DMS53 (cell line): ENCODE data around the gene LYSMD1.
"Not testable (repeated sequence)": the region's sequence is repeated elsewhere in the genome, so short reads cannot be mapped to it uniquely, and the experiment has no call there.

Experiments
- DNase-seq: peaks from one replicate; lab custom pipeline; 2025; lab: John Stamatoyannopoulos, UW

LYSMD1 gene

GRCh38 chr1:151165738-151166504 is at the start of gene LYSMD1, which contains the start of gene SCNM1:
LYSMD1 (minus strand) TSS chr1:151165902; CDS start chr1:151165258, 644 bp downstream.
SCNM1 (plus strand) TSS chr1:151166144; CDS start chr1:151166153, 9 bp downstream.
- DNase-seq: peak; percentile 99

- DNase-seq: no peak
Measured at GRCh38 chr1:151213560-151213959, 47.9 kb upstream of the LYSMD1 start.

- DNase-seq: no peak
Measured at GRCh38 chr1:151211972-151212705, 46.4 kb upstream of the LYSMD1 start.

GRCh38 chr1:151210830-151211229 is 45.1 kb upstream of the LYSMD1 start:
- no peak for DNase-seq

- not testable (repeated sequence) for DNase-seq
Measured at GRCh38 chr1:151205381-151205965, 39.8 kb upstream of the LYSMD1 start.

- no peak for DNase-seq
Measured at GRCh38 chr1:151199873-151200581, 34.3 kb upstream of the LYSMD1 start.

- DNase-seq: peak; percentile 99
Measured at GRCh38 chr1:151198254-151199127, 32.8 kb upstream of the LYSMD1 start, which contains the start of gene PIP5K1A. PIP5K1A (plus strand) TSS chr1:151198552; CDS start chr1:151198997, 445 bp downstream.

- DNase-seq: peak; percentile 89
Measured at GRCh38 chr1:151197863-151198253, 32.2 kb upstream of the LYSMD1 start.

GRCh38 chr1:151196292-151196800 is 30.6 kb upstream of the LYSMD1 start:
- DNase-seq: peak; percentile 95

GRCh38 chr1:151194894-151195594 is 29.3 kb upstream of the LYSMD1 start:
- DNase-seq: peak; percentile 33

GRCh38 chr1:151193856-151194255 is 28.2 kb upstream of the LYSMD1 start:
- peak; percentile 20 for DNase-seq

- no peak for DNase-seq
Measured at GRCh38 chr1:151193304-151193703, 27.6 kb upstream of the LYSMD1 start.

- DNase-seq: no peak
Measured at GRCh38 chr1:151192047-151192446, 26.3 kb upstream of the LYSMD1 start.

GRCh38 chr1:151189637-151190445 is 24.1 kb upstream of the LYSMD1 start, which contains the start of gene VPS72:
VPS72 (minus strand) TSS chr1:151190197; CDS start chr1:151190121, 76 bp downstream.
- DNase-seq: peak; percentile 96

GRCh38 chr1:151188667-151189066 is 23.0 kb upstream of the LYSMD1 start:
- not testable (repeated sequence) for DNase-seq

- DNase-seq: no peak
Measured at GRCh38 chr1:151187205-151187604, 21.5 kb upstream of the LYSMD1 start.

- no peak for DNase-seq
Measured at GRCh38 chr1:151184211-151184610, 18.5 kb upstream of the LYSMD1 start.

- DNase-seq: no peak
Measured at GRCh38 chr1:151176514-151177045, 10.9 kb upstream of the LYSMD1 start.

GRCh38 chr1:151175863-151176262 is 10.2 kb upstream of the LYSMD1 start, which contains the start of gene TMOD4:
TMOD4 (minus strand) TSS chr1:151175981; CDS start chr1:151174875, 1,106 bp downstream.
- DNase-seq: peak; percentile 46
